Measurements from ENCODE around the gene SHROOM3.

SHROOM3 gene

GRCh38 chr4:76449833-76450232 lies 14.8 kb downstream of the SHROOM3 start:
- TF ChIP-seq FOXP2 (optimal IDR thresholded peaks at IDR 0.05; ENCODE audit: borderline replicate concordance, extremely low read depth, extremely low read length, insufficient read depth) (no peak), POLR2AphosphoS5 (IDR thresholded peaks at IDR 0.05; ENCODE audit: low read depth, low read length) (no peak), TAF1 (IDR thresholded peaks at IDR 0.05; ENCODE audit: borderline replicate concordance, insufficient read depth, low read length) (no peak), SIN3A (IDR thresholded peaks at IDR 0.05; ENCODE audit: borderline replicate concordance, insufficient read depth, low read length) (no peak)
- TF ChIP-seq, protein P1, sequence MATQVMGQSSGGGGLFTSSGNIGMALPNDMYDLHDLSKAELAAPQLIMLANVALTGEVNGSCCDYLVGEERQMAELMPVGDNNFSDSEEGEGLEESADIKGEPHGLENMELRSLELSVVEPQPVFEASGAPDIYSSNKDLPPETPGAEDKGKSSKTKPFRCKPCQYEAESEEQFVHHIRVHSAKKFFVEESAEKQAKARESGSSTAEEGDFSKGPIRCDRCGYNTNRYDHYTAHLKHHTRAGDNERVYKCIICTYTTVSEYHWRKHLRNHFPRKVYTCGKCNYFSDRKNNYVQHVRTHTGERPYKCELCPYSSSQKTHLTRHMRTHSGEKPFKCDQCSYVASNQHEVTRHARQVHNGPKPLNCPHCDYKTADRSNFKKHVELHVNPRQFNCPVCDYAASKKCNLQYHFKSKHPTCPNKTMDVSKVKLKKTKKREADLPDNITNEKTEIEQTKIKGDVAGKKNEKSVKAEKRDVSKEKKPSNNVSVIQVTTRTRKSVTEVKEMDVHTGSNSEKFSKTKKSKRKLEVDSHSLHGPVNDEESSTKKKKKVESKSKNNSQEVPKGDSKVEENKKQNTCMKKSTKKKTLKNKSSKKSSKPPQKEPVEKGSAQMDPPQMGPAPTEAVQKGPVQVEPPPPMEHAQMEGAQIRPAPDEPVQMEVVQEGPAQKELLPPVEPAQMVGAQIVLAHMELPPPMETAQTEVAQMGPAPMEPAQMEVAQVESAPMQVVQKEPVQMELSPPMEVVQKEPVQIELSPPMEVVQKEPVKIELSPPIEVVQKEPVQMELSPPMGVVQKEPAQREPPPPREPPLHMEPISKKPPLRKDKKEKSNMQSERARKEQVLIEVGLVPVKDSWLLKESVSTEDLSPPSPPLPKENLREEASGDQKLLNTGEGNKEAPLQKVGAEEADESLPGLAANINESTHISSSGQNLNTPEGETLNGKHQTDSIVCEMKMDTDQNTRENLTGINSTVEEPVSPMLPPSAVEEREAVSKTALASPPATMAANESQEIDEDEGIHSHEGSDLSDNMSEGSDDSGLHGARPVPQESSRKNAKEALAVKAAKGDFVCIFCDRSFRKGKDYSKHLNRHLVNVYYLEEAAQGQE (IDR thresholded peaks at IDR 0.05; ENCODE audit: insufficient read depth in 1 of 2, low read depth in 2 of 2, low read length in 2 of 2): no peak

GRCh38 chr4:76453232-76453631 lies 18.2 kb downstream of the SHROOM3 start:
- TF ChIP-seq POLR2AphosphoS5 (IDR thresholded peaks at IDR 0.05; ENCODE audit: low read depth, low read length) (no peak), FOXP2 (optimal IDR thresholded peaks at IDR 0.05; ENCODE audit: borderline replicate concordance, extremely low read depth, extremely low read length, insufficient read depth) (no peak), SIN3A (IDR thresholded peaks at IDR 0.05; ENCODE audit: borderline replicate concordance, insufficient read depth, low read length) (no peak), TAF1 (IDR thresholded peaks at IDR 0.05; ENCODE audit: borderline replicate concordance, insufficient read depth, low read length) (no peak)
- TF ChIP-seq, protein P1 (IDR thresholded peaks at IDR 0.05; ENCODE audit: insufficient read depth in 1 of 2, low read depth in 2 of 2, low read length in 2 of 2): no peak

- TF ChIP-seq POLR2AphosphoS5 (IDR thresholded peaks at IDR 0.05; ENCODE audit: low read depth, low read length) (no peak), FOXP2 (optimal IDR thresholded peaks at IDR 0.05; ENCODE audit: borderline replicate concordance, extremely low read depth, extremely low read length, insufficient read depth) (no peak), SIN3A (IDR thresholded peaks at IDR 0.05; ENCODE audit: borderline replicate concordance, insufficient read depth, low read length) (no peak), TAF1 (IDR thresholded peaks at IDR 0.05; ENCODE audit: borderline replicate concordance, insufficient read depth, low read length) (no peak)
- TF ChIP-seq, protein P1 (IDR thresholded peaks at IDR 0.05; ENCODE audit: insufficient read depth in 1 of 2, low read depth in 2 of 2, low read length in 2 of 2): no peak
Observed at GRCh38 chr4:76457885-76458284, 22.9 kb downstream of the SHROOM3 start.

DNA sequence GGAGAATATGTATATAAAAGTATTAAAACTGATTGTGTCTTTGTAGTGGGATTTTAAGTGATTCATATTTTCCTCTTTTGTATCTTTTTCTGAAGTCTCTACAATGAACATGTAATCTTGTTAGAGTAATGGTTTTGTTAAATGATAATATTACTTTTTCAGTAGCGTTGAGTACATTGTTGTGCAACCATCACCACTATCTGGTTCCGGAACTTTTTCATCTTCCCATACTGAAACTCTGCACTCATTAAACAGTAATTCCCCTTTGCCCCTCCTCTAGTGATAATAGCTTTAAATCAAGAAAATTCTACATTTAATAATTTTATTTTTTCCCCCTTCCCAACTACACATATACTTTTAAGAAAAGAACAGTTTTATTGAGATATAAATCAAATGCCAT lies 23.3 kb downstream of the SHROOM3 start:
- no peak for TF ChIP-seq TAF1 (IDR thresholded peaks at IDR 0.05; ENCODE audit: borderline replicate concordance, insufficient read depth, low read length)
- no peak for TF ChIP-seq FOXP2 (optimal IDR thresholded peaks at IDR 0.05; ENCODE audit: borderline replicate concordance, extremely low read depth, extremely low read length, insufficient read depth)
- TF ChIP-seq POLR2AphosphoS5 (IDR thresholded peaks at IDR 0.05; ENCODE audit: low read depth, low read length): no peak
- TF ChIP-seq, protein P1 (IDR thresholded peaks at IDR 0.05; ENCODE audit: insufficient read depth in 1 of 2, low read depth in 2 of 2, low read length in 2 of 2): no peak
- TF ChIP-seq SIN3A (IDR thresholded peaks at IDR 0.05; ENCODE audit: borderline replicate concordance, insufficient read depth, low read length): no peak

- TF ChIP-seq FOXP2 (optimal IDR thresholded peaks at IDR 0.05; ENCODE audit: borderline replicate concordance, extremely low read depth, extremely low read length, insufficient read depth) (no peak), TAF1 (IDR thresholded peaks at IDR 0.05; ENCODE audit: borderline replicate concordance, insufficient read depth, low read length) (no peak), SIN3A (IDR thresholded peaks at IDR 0.05; ENCODE audit: borderline replicate concordance, insufficient read depth, low read length) (no peak), POLR2AphosphoS5 (IDR thresholded peaks at IDR 0.05; ENCODE audit: low read depth, low read length) (no peak)
- TF ChIP-seq, protein P1 (IDR thresholded peaks at IDR 0.05; ENCODE audit: insufficient read depth in 1 of 2, low read depth in 2 of 2, low read length in 2 of 2): no peak
Observed at GRCh38 chr4:76458825-76459224, 23.8 kb downstream of the SHROOM3 start.

All from PFSK-1 (cell line).